LHCN-M2 (cell line): ENCODE results near the gene MNAT1. TPM values are rescaled to one million over a fixed set of nuclear protein-coding genes. Genes with fewer than 3 reads are reported as not detected.
"Not testable (repeated sequence)": the region's sequence is repeated elsewhere in the genome, so short reads cannot be mapped to it uniquely, and the experiment has no call there.

Experiments
- DNase-seq: peaks from one replicate; pipeline ENCODE4 v3.0.0-alpha.2; 2012; ENCODE audit warnings: low read depth
- total RNA-seq: library from RNA; depleted of rRNA; stranded (reverse); fragments of >200 nt; gene quantifications from 2 replicates; pipeline ENCODE4 v1.2.3, GENCODE V29; 2014

Gene MNAT1
- total RNA-seq, 1 experiment from 2014 or later, result 77.8 TPM

- DNase-seq, result no peak
Measured at GRCh38 chr14:60738843-60739508, 4.4 kb downstream of the MNAT1 start.

GRCh38 chr14:60744566-60744965 is 10.0 kb downstream of the MNAT1 start:
- DNase-seq, result no peak

GRCh38 chr14:60753264-60754119 is 18.9 kb downstream of the MNAT1 start:
- peak; percentile 38 for DNase-seq

- DNase-seq, result peak; percentile 47
Measured at GRCh38 chr14:60756847-60757246, 22.3 kb downstream of the MNAT1 start.

GRCh38 chr14:60757567-60758002 is 23.0 kb downstream of the MNAT1 start:
- DNase-seq, result peak; percentile 71

- peak; percentile 84 for DNase-seq
Measured at GRCh38 chr14:60758885-60759284, 24.3 kb downstream of the MNAT1 start.

GRCh38 chr14:60760209-60760608 is 25.6 kb downstream of the MNAT1 start:
- DNase-seq, result no peak

- no peak for DNase-seq
Measured at GRCh38 chr14:60760644-60761364, 26.2 kb downstream of the MNAT1 start.

- no peak for DNase-seq
Measured at GRCh38 chr14:60768602-60769001, 34.0 kb downstream of the MNAT1 start.

GRCh38 chr14:60771117-60771516 is 36.6 kb downstream of the MNAT1 start:
- no peak for DNase-seq

GRCh38 chr14:60773558-60773957 is 39.0 kb downstream of the MNAT1 start:
- DNase-seq, result no peak

GRCh38 chr14:60775296-60775695 is 40.7 kb downstream of the MNAT1 start:
- peak; percentile 45 for DNase-seq

- DNase-seq, result peak; percentile 88
Measured at GRCh38 chr14:60777856-60778578, 43.5 kb downstream of the MNAT1 start.

GRCh38 chr14:60779745-60780514 is 45.4 kb downstream of the MNAT1 start:
- not testable (repeated sequence) for DNase-seq

- not testable (repeated sequence) for DNase-seq
Measured at GRCh38 chr14:60780558-60780957, 46.0 kb downstream of the MNAT1 start.

GRCh38 chr14:60786905-60787304 is 52.3 kb downstream of the MNAT1 start:
- DNase-seq, result no peak

- no peak for DNase-seq
Measured at GRCh38 chr14:60789656-60790055, 55.1 kb downstream of the MNAT1 start.

GRCh38 chr14:60790850-60791249 is 56.3 kb downstream of the MNAT1 start:
- no peak for DNase-seq

GRCh38 chr14:60796434-60796833 is 61.9 kb downstream of the MNAT1 start:
- no peak for DNase-seq

GRCh38 chr14:60800409-60800808 is 65.8 kb downstream of the MNAT1 start:
- DNase-seq, result no peak

GRCh38 chr14:60803871-60804270 is 69.3 kb downstream of the MNAT1 start:
- no peak for DNase-seq
